Measurements from ENCODE around the gene COL20A1.

DNA sequence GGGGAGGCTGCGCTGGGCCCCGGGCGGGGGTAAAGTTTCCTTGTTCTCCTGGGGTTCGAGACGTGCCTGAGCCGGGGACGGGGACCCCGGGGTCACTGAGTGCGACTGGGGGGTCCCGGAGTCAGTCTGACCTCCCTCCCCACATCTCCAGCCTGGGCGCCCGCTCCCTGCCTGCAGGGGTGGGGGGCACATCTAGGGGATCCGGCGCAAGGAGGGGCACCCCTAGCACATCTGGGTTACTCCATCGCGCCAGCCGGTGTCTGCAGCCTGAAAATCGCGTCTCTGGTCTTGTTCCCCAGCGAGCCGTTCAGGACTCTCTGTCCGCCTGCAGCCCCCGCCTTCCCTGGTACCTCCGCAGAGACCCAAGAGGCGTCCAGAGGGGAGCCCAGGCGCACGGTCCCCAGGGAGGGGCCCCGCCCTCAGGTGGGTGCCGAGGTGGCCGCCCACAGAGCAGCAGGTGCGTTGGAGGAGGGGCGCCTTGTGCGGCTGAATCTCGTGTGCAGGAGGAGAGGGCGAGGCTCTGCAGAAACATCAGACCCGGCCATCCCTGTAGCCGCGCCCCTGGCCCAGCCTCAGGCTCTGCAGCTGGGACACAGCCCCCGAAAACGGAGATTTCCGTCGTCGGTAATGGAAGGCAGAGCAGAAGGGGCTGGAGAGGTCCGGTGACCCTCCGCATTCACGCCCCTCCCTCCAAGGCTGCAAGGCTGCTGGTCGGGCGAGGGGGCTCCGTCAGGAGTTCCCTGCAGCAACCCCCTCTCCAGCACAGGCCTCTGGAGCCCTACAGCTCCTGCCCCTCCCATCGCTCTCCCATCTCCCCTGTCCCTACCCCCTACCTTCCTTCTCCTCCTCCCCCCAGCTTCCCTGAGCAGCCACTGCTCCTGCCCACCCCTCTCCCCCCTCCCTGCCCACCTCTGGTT is 68.8 kb downstream of the COL20A1 start:
- TF ChIP-seq, protein P1, sequence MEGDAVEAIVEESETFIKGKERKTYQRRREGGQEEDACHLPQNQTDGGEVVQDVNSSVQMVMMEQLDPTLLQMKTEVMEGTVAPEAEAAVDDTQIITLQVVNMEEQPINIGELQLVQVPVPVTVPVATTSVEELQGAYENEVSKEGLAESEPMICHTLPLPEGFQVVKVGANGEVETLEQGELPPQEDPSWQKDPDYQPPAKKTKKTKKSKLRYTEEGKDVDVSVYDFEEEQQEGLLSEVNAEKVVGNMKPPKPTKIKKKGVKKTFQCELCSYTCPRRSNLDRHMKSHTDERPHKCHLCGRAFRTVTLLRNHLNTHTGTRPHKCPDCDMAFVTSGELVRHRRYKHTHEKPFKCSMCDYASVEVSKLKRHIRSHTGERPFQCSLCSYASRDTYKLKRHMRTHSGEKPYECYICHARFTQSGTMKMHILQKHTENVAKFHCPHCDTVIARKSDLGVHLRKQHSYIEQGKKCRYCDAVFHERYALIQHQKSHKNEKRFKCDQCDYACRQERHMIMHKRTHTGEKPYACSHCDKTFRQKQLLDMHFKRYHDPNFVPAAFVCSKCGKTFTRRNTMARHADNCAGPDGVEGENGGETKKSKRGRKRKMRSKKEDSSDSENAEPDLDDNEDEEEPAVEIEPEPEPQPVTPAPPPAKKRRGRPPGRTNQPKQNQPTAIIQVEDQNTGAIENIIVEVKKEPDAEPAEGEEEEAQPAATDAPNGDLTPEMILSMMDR (IDR thresholded peaks at IDR 0.05) = no peak
- no peak for TF ChIP-seq POLR2A (IDR thresholded peaks at IDR 0.05)

All from prostate gland (tissue), 2 donors.